Mucosa of descending colon (tissue), 3 donors: ENCODE data around the gene TTLL3. TPM values are rescaled to one million over a fixed set of nuclear protein-coding genes. Genes with fewer than 3 reads are reported as not detected.
"Not testable (repeated sequence)": the region's sequence is repeated elsewhere in the genome, so short reads cannot be mapped to it uniquely, and the experiment has no call there.

Experiments
- ATAC-seq: fragments of 200-7000 bp; cut with Tn5 transposase; one replicate; pipeline ENCODE4 v1.9.1; 2020; ENCODE audit warnings: mild to moderate bottlenecking, moderate library complexity
- DNase-seq, 3 donors: peaks; one replicate each; pipeline ENCODE4 v3.0.0-alpha.2; 2020
- H3K36me3 ChIP-seq: fragments of 200-600 bp; one replicate; pipeline ENCODE4 v1.8.0; 2021; ENCODE audit warnings: low read depth, mild to moderate bottlenecking
- H3K4me1 ChIP-seq: fragments of 200-600 bp; one replicate; pipeline ENCODE4 v1.8.0; 2021; ENCODE audit warnings: low read depth, mild to moderate bottlenecking
- H3K4me3 ChIP-seq: fragments of 200-600 bp; one replicate; pipeline ENCODE4 v1.8.0; 2021; ENCODE audit warnings: mild to moderate bottlenecking
- H3K9me3 ChIP-seq: fragments of 200-600 bp; one replicate; pipeline ENCODE4 v1.8.0; 2021; ENCODE audit warnings: mild to moderate bottlenecking
- CTCF ChIP-seq: fragments of 200-600 bp; IDR thresholded peaks from one replicate; pipeline ENCODE4 v1.8.0; 2022; ENCODE audit warnings: antibody characterized with exemption, mild to moderate bottlenecking
- intact Hi-C, 2 donors: fragments of 100-400 bp; cut with DNase I in 1 of 2; cut with micrococcal nuclease in 1 of 2; formaldehyde crosslinking; loops; one replicate each; pipeline versions ENCODE4 v1.11.0 to v1.11.1; 2022; cut with DNase I, micrococcal nuclease
- total RNA-seq, 3 donors: library from RNA; stranded (reverse); fragmentation: NEBNext Ultra II Directional in 2 of 3; extraction: Animal tissue kit (Norgen Biotek cat#: 25700) in 2 of 3; gene quantifications; one replicate each; pipeline versions ENCODE4 v1.2.1 to v1.2.4, GENCODE V29; 2021 to 2023
- donor health status: DM: no; HTN: no; CAD: no; lungs with moderate emphysema.
- donor health status: DM: no; HTN: no; CAD: no.
- donor health status: DM: no; HTN: yes; CAD: no.

Gene TTLL3
- total RNA-seq, 3 donors from 2014 or later: 37.0 to 63.9 (median 47.7) TPM

- ATAC-seq (no peak), DNase-seq (no peak)
- H3K4me1 ChIP-seq: no peaks in the 10 kb centered on the region
- H3K4me3 ChIP-seq: no peak overlapping the region
- H3K9me3 ChIP-seq: no peaks in the 10 kb centered on the region
- no peaks in the 10 kb centered on the region for H3K36me3 ChIP-seq
- TF ChIP-seq CTCF: no peak
- intact Hi-C loops: no loop called here
These were observed 42.5 kb downstream of the TTLL3 start for GRCh38 chr3:9852528-9852927.

GRCh38 chr3:9854291-9854940 lies 44.4 kb downstream of the TTLL3 start:
- DNase-seq, intact Hi-C loops, H3K9me3 ChIP-seq, H3K36me3 ChIP-seq, H3K4me1 ChIP-seq, ATAC-seq, H3K4me3 ChIP-seq: not testable (repeated sequence)

- H3K36me3 ChIP-seq: no peaks in the 10 kb centered on the region
- no peaks in the 10 kb centered on the region for H3K4me1 ChIP-seq
- ATAC-seq: no peak
- intact Hi-C loops: no loop called here
- no peak for DNase-seq
- H3K4me3 ChIP-seq: no peak overlapping the region
- TF ChIP-seq CTCF: no peak
- no peaks in the 10 kb centered on the region for H3K9me3 ChIP-seq
These were observed 45.5 kb downstream of the TTLL3 start for GRCh38 chr3:9855594-9855993.

- Histone ChIP-seq H3K4me3 (no peak overlapping the region), H3K9me3 (no peaks in the 10 kb centered on the region), H3K4me1 (peaks cover 12% of the 10 kb centered on the region), H3K36me3 (no peaks in the 10 kb centered on the region)
- no peak for ATAC-seq
- DNase-seq: no peak
- no peak for TF ChIP-seq CTCF
- intact Hi-C loops: no loop called here
These were observed 49.5 kb downstream of the TTLL3 start for GRCh38 chr3:9859530-9860025.

GRCh38 chr3:9861201-9861600 lies 51.1 kb downstream of the TTLL3 start:
- DNase-seq (no peak), ATAC-seq (no peak)
- no peak overlapping the region for H3K4me3 ChIP-seq
- peaks cover 12% of the 10 kb centered on the region for H3K4me1 ChIP-seq
- no peaks in the 10 kb centered on the region for H3K9me3 ChIP-seq
- intact Hi-C loops: no loop called here
- H3K36me3 ChIP-seq: no peaks in the 10 kb centered on the region
- no peak for TF ChIP-seq CTCF

- Histone ChIP-seq H3K36me3 (no peaks in the 10 kb centered on the region), H3K9me3 (no peaks in the 10 kb centered on the region), H3K4me1 (peaks cover 12% of the 10 kb centered on the region), H3K4me3 (no peak overlapping the region)
- DNase-seq (no peak), ATAC-seq (no peak)
- intact Hi-C loops: no loop called here
- no peak for TF ChIP-seq CTCF
These were observed 51.6 kb downstream of the TTLL3 start for GRCh38 chr3:9861626-9862130.
